Measurements from ENCODE around the gene CCL20.

The CCL20 gene

DNA sequence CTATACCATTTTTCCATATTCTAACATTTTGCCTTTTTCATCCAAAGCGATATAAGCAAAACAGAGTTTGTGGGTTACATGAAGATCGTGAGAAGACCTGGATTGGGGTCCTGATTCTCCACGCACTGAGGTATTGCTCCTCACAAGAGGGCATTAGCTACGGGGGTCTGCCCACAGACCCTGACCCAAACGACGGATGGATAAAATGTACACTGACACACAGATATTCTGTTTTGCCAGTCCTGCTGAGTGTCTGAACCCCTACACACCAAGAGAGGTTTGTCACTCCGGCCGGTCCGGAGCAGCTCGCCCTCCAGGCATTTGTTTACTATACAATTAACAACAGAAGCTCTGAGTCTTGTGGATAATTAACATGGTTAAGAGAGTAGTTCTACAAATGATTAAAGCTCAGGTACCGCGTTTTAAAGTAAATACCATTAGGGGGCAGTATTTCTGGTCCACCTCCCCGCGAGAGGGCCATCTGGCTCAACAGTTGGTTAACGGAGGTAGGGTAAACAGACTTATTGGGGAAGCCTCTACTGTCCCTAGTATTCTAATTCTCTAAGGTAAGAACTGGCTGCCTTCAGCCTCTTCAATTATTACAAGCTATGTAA lies 39.5 kb upstream of the CCL20 start:
- no peak for DNase-seq (ENCODE audit: low read depth)
- TF ChIP-seq, protein P1, sequence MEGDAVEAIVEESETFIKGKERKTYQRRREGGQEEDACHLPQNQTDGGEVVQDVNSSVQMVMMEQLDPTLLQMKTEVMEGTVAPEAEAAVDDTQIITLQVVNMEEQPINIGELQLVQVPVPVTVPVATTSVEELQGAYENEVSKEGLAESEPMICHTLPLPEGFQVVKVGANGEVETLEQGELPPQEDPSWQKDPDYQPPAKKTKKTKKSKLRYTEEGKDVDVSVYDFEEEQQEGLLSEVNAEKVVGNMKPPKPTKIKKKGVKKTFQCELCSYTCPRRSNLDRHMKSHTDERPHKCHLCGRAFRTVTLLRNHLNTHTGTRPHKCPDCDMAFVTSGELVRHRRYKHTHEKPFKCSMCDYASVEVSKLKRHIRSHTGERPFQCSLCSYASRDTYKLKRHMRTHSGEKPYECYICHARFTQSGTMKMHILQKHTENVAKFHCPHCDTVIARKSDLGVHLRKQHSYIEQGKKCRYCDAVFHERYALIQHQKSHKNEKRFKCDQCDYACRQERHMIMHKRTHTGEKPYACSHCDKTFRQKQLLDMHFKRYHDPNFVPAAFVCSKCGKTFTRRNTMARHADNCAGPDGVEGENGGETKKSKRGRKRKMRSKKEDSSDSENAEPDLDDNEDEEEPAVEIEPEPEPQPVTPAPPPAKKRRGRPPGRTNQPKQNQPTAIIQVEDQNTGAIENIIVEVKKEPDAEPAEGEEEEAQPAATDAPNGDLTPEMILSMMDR (conservative IDR thresholded peaks at IDR 0.05; ENCODE audit: control insufficient read depth, insufficient read depth, low read depth, low read length), result no peak
- no peak overlapping the region for H3K4me3 ChIP-seq (ENCODE audit: control insufficient read depth, low read depth, low read length)

DNA sequence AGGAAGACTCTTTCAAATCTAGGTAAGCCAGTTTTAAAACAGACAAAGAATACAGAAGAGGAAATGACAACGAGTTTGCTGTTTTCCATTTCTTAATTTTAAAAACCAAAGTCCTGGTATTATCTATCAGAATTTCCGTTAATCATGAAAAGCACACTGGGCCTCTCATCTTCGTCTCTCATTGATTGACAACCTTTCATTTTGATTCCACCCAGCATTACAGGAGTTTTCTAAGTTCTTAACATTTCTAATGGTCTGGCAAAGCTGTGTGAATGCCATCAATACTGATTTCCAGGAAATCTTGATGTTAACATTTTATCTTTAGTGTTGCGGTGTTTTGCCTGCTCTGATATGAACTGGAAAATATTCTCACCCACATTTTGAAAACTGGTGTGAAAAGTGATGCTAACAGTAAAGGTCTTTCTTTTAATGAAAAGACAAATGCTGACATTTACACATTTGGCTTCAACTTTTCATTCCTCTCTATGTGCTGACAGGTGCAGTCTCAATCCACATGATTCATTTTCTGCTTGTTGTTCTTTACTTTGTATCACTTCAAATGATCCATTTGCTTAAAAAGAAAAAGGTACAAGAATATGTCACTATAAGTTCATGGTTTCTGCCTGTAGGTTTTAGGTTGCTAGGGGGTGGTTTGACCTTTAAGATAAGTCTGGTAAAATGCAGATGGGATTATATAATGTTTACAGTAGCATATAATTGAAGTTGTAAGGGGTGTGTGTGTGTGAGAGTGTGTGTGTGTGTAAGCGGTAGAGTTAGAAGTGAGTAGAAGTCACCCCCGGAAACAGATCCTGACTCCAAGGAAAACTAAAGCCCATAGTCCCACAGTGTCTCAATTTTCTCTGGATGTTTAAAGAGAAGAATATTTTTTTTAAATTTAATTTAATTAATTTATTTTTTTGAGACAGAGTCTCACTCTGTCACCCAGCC lies 38.5 kb upstream of the CCL20 start:
- no peak overlapping the region for H3K4me3 ChIP-seq (ENCODE audit: control insufficient read depth, low read depth, low read length)
- TF ChIP-seq, protein P1 (conservative IDR thresholded peaks at IDR 0.05; ENCODE audit: control insufficient read depth, insufficient read depth, low read depth, low read length), result no peak
- no peak for DNase-seq (ENCODE audit: low read depth)

DNA sequence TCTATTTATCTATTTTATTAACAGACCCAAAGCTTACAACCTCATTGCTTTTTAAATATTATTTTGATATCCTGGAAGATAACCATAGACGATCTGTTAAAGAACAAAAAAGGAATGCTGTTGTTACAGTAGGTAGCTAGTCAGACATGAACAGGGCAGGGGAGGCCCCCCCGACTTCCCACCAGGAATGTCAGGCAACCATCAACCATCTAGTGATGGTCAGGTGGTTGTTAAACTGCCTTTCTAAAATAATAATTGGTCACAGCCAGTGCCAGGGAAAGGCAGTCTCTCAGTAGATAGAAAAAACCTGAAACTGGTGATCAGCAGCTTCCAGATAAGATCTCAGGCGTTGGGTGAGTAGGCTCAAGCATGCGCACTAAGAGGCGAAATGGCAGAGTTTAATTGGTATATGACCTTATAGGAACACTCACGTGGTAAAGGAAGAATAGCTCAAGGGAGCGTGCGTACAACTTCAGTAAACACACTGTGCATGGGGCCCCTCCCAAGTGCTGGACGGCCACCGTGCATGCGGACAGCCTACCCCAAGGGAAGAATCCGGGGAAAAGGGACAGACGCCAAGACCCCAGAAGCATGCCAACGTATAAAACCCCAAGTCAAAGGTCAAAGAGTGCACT lies 32.5 kb upstream of the CCL20 start:
- no peak for DNase-seq (ENCODE audit: low read depth)
- TF ChIP-seq, protein P1 (conservative IDR thresholded peaks at IDR 0.05; ENCODE audit: control insufficient read depth, insufficient read depth, low read depth, low read length), result no peak
- H3K4me3 ChIP-seq (ENCODE audit: control insufficient read depth, low read depth, low read length), result no peak overlapping the region

DNA sequence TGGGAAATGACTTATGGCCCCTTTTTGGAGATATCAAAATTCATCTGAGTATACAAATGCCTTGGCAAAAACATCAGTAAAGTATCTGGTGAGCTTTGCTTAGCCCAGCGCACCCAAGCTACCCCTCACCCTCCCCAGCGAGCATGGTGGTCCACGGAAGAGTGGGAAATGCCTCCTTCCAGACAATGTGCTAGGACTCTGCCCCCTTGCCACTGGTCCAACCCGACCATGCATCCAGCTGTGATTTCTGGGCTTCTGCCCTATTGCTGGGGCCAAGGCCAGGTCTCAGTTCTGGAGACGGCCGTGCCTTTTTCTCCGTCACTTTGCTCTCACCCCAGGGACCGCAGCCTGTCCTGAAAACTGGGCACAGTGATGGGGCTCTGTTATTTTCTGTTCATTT lies 31.8 kb upstream of the CCL20 start:
- TF ChIP-seq, protein P1 (conservative IDR thresholded peaks at IDR 0.05; ENCODE audit: control insufficient read depth, insufficient read depth, low read depth, low read length), result no peak

DNA sequence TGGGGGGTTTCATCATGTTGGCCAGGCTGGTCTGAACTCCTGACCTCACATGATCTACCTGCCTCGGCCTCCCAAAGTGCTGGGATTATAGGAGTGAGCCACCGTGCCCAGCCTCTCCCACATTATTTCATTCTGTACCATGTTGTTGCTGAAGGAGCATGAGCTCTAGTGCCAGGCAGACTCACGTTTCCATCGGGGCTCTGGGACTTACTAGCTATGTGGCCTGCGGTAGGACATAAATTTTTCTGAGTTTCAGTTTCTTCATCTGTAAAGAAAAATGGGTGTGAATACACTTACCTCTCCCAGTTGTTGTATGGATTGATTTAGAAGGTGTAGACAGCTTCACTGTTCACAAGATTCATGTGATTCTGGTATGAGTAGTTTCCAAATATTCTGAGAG lies 30.8 kb upstream of the CCL20 start:
- TF ChIP-seq, protein P1 (conservative IDR thresholded peaks at IDR 0.05; ENCODE audit: control insufficient read depth, insufficient read depth, low read depth, low read length), result no peak
- no peak overlapping the region for H3K4me3 ChIP-seq (ENCODE audit: control insufficient read depth, low read depth, low read length)
- no peak for DNase-seq (ENCODE audit: low read depth)

More for the DNA sequence above, 31.8 kb upstream of the CCL20 start:
- DNase-seq (ENCODE audit: low read depth), result no peak
- no peak overlapping the region for H3K4me3 ChIP-seq (ENCODE audit: control insufficient read depth, low read depth, low read length)

DNA sequence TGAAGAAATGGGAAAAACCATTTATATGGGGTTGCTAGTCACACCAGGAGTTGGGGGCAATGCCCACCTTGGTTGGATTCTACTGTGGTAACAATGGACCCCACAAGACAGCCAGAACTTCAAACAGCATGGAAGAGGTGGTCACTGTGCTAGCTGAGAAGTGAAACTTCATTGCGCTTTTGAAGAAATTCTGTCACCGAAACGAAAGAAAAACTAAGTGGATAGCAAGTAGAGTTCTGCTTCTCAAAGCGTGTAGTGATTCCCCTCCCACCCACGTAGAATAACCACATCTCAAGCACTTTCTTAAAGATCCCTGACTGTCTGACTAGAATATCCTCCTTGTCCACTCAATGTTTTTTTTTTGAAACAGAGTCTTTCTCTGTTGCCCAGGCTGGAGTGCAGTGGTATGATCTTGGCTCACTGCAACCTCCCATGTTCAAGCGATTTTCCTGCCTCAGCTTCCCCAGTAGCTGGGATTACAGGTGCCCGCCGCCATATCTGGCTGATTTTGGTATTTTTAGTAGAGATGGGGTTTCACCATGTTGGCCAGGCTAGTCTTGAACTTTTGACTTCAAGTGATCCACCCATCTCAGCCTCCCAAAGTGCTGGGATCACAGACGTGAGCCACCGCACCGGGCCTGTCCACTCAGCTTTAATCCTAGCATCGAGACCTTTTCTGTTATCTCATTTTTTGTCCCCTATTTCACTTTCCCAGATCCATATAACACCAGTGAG lies 30.1 kb upstream of the CCL20 start:
- no peak overlapping the region for H3K4me3 ChIP-seq (ENCODE audit: control insufficient read depth, low read depth, low read length)
- DNase-seq (ENCODE audit: low read depth), result no peak
- TF ChIP-seq, protein P1 (conservative IDR thresholded peaks at IDR 0.05; ENCODE audit: control insufficient read depth, insufficient read depth, low read depth, low read length), result no peak
